Activated CD4-positive, alpha-beta T cell treated with anti-CD3 and anti-CD28 coated beads, Interleukin-2, amount 10 ng/mL, durations not matched to agents 24 days and 14 days (primary cell): ENCODE measurements around the gene ITGB5. TPM values are rescaled to one million over a fixed set of nuclear protein-coding genes. Genes with fewer than 3 reads are reported as not detected.

Source experiments
- DNase-seq: peaks from one replicate; pipeline ENCODE4 v3.0.0; 2022
- H3K27ac Mint-ChIP-seq: one replicate; pipeline ENCODE4 v1.8.0; 2022; ENCODE audit warnings: mild to moderate bottlenecking, mixed read lengths
- H3K27me3 Mint-ChIP-seq: one replicate; pipeline ENCODE4 v1.8.0; 2022; ENCODE audit warnings: mixed read lengths
- H3K36me3 Mint-ChIP-seq: one replicate; pipeline ENCODE4 v1.8.0; 2022; ENCODE audit warnings: low read depth, mild to moderate bottlenecking, mixed read lengths
- H3K4me1 Mint-ChIP-seq: one replicate; pipeline ENCODE4 v1.8.0; 2021; ENCODE audit warnings: mixed read lengths
- H3K4me3 Mint-ChIP-seq: one replicate; pipeline ENCODE4 v1.8.0; 2022; ENCODE audit warnings: mild to moderate bottlenecking, moderate library complexity, mixed read lengths
- H3K9me3 Mint-ChIP-seq: one replicate; pipeline ENCODE4 v1.8.0; 2021; ENCODE audit warnings: mixed read lengths
- intact Hi-C: fragments of 100-400 bp; cut with micrococcal nuclease; formaldehyde crosslinking; loops from one replicate; pipeline ENCODE4 v1.15.1; 2023
- total RNA-seq: library from RNA; stranded (reverse); gene quantifications from 2 replicates; pipeline ENCODE4 v1.2.3, GENCODE V29; 2022

ITGB5 gene
- total RNA-seq, 1 donor from 2014 or later, result 2.1 TPM

DNA sequence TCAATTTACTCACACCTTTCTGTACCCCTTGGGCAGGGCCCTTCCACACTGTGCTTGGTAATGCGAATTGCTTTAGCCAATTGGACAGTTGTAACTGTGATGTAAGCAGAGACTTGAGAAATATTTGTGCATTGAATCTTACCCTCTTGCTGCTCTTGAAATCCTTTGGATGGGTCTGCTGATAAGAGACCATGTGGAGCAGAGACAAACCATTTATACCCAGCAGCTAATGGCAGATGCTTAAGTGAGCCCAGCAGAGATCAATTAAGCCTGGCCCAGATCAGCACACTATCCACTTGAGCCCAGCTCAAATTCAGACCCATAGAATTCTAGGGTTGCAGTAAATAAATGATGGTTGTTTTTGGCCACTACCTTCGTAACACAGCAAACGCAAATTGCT lies 28.1 kb upstream of the ITGB5 start:
- no peaks in the 10 kb centered on the region for H3K36me3 Mint-ChIP-seq

DNA sequence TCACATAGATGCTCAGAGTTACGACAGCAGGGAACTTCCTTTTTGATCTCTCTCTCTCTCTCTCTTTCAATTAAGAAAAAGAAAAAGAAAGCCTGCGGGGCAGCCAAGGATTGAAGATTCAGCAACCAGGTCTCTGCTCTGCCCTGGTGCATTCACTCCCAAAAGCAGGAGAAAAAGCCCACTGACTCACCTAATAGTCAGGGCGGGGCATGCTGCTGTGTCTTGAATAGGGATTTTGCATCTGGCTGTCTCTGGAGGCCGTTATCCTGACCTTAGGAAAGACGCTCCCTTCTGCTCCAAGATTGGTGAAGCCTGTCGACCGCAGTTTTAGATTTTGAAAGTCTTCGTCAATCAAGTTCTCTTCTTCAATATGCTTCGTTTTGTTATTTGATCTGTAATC lies 20.8 kb upstream of the ITGB5 start:
- no peak overlapping the region for H3K4me3 Mint-ChIP-seq
- intact Hi-C loops, result no loop called here
- H3K27ac Mint-ChIP-seq, result no peak overlapping the region
- H3K36me3 Mint-ChIP-seq, result no peaks in the 10 kb centered on the region
- no peaks in the 10 kb centered on the region for H3K9me3 Mint-ChIP-seq
- H3K27me3 Mint-ChIP-seq, result peaks cover 24% of the 10 kb centered on the region
- no peaks in the 10 kb centered on the region for H3K4me1 Mint-ChIP-seq
- DNase-seq, result no peak

More for the DNA sequence above, 28.1 kb upstream of the ITGB5 start:
- H3K27ac Mint-ChIP-seq, result no peak overlapping the region
- DNase-seq, result no peak
- no peak overlapping the region for H3K4me3 Mint-ChIP-seq
- H3K9me3 Mint-ChIP-seq, result no peaks in the 10 kb centered on the region
- intact Hi-C loops, result no loop called here
- H3K4me1 Mint-ChIP-seq, result no peaks in the 10 kb centered on the region
- peaks cover 36% of the 10 kb centered on the region for H3K27me3 Mint-ChIP-seq

DNA sequence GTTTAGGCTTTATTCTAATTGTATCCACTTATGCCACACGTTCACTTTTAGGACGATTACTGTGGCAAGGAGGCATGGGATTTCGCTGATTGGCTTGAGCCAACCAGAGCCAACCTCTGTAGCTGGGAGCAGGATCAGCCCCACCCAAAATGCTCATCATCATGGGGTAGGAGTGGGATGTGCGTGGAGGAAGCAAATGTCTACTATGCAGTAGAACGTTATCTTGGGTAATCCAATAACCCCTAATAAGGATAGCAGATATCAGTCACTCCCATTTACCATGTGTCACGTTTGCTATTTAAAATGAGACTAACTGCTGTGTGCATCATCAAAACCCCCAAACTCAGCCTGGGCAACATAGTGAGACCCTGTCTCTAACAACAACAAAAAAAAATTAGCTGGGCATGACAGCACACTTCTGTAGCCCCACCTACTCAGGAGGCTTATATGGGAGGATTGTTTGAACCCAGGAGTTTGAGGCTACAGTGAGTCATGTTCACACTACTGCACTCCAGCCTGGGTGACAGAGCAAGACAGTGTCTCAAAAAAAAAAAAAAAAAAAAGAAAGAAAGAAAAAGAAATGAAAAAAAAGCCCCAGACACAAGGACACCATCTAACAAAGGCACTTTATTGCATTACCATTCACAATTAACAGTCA lies 17.8 kb upstream of the ITGB5 start:
- DNase-seq, result no peak
- Mint-ChIP-seq H3K36me3 (no peaks in the 10 kb centered on the region), H3K9me3 (no peaks in the 10 kb centered on the region), H3K27me3 (peaks cover 18% of the 10 kb centered on the region), H3K4me1 (no peaks in the 10 kb centered on the region), H3K27ac (no peak overlapping the region), H3K4me3 (no peak overlapping the region)
- intact Hi-C loops, result no loop called here

DNA sequence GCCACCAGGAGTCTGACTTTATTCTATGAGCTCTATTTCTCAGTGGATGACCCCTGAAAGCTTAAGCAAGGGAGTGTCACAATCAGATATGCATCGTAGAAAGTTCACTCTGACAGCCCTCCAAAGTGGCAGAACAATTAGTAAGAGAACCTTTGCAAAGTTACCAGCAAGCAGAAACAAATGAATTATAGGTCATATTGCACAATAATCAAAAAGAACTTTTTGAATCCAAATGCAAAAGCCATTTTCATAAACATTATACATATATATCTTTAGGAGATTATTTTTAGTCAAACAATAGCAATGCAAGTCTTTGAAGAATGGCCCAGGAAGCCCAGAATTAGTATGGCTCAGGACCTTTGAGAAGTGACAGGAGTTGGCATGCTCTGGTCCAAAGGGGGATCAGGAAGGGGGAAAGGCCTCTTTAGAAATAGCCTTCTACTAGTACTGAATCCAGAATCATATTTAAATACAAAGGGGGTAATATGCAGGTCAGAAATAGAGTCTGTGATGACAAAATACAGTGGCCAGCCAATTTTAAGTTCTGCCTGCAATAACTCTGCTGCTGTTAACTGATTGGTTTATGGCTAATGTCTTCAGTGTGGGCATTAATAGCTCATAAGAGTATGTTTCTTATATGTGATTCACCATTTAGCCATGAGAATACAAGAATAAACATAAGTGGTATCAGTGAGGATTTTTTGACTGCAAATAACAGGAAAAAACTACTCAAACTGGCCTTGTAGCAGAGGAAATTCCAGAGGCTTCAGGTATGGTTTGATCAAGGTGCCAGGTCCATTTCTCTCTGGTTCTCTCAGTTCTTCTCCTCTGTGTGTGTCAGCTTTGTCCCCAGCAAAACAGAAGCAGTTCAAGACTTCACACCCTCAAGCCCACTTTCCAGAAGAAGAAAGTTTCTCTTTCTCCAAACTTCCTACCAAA lies 17.0 kb upstream of the ITGB5 start:
- Mint-ChIP-seq H3K4me3 (no peak overlapping the region), H3K27ac (no peak overlapping the region), H3K36me3 (no peaks in the 10 kb centered on the region), H3K4me1 (no peaks in the 10 kb centered on the region), H3K27me3 (peaks cover 18% of the 10 kb centered on the region), H3K9me3 (no peaks in the 10 kb centered on the region)
- intact Hi-C loops, result no loop called here
- no peak for DNase-seq

DNA sequence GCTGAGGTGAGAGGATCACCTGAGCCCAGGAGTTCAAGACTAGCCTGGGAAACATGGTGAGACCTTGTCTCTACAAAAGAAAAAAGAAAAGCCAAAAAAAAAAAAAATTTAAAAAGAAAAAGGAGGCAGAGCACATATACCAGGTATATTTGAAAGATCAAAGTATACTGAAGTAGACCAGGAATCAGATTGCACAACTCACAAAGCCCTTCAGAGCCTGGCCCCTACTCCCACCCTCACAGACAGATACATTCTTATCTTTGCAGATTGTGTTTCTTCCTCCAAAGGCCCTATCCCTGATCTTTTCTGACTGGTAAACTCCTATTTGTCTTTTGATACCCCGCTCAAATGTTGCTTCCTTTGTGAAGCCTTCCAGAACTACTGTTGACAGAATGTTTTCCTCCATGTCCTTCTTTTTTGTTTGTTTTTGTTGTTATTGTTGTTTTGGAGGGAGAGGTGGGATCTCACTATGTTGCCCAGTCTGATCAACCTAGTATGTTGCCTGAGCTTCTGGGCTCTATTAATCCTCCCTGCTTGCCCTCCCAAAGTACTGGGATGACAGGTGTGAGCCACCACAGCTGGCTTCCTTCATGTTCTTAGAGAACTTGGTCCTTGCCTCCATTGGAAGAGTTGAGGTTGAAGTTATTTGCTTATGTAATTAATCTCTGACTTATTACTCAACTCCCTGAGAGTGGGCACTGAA lies 9.8 kb upstream of the ITGB5 start:
- no peaks in the 10 kb centered on the region for H3K36me3 Mint-ChIP-seq
- no peak for DNase-seq
- no peak overlapping the region for H3K27ac Mint-ChIP-seq
- H3K27me3 Mint-ChIP-seq, result peaks cover 2% of the 10 kb centered on the region
- intact Hi-C loops, result no loop called here
- H3K9me3 Mint-ChIP-seq, result no peaks in the 10 kb centered on the region
- H3K4me1 Mint-ChIP-seq, result no peaks in the 10 kb centered on the region
- H3K4me3 Mint-ChIP-seq, result no peak overlapping the region

DNA sequence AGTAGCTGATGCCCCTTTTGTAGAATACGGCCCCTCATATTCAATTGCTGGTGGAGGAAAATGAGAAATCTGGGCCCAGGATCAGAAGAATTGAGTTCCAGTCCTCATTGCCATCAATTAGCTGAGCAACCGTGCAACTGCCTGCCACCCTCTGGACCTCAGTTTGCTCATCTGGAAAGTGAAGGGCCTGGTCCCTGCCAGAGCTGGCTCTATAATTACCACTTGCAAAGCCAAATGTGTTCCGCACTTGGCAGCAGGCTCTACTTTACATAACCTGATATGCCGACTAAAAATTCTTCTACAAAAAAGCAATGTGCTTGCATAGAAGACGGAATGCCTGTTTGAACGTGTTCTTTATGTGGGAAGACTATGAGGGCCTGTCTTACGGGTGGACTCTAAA lies 8.6 kb upstream of the ITGB5 start:
- Mint-ChIP-seq H3K27me3 (peaks cover 5% of the 10 kb centered on the region), H3K4me3 (no peak overlapping the region), H3K27ac (no peak overlapping the region), H3K9me3 (no peaks in the 10 kb centered on the region), H3K4me1 (no peaks in the 10 kb centered on the region), H3K36me3 (no peaks in the 10 kb centered on the region)
- no peak for DNase-seq
- intact Hi-C loops, result no loop called here

DNA sequence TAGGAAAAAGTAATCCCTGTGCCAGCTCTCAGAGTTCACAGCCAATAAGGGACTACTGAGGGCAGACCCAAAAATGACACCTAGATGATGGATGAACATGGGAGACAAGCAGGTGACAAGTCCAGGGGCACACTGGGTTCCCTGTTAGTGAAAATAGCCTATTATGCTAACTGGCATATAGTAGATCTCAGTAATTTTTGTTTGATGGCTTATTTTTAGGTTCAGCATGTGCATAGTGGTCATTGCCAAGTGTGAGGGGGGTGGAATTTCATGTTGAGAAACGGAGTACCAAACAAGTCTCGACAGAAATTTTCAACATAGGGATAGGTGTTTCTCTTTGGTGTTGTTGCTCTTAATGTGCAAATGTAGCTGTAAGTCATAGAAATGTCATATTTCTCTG lies 6.4 kb upstream of the ITGB5 start:
- H3K4me1 Mint-ChIP-seq, result no peaks in the 10 kb centered on the region
- H3K27me3 Mint-ChIP-seq, result peaks cover 20% of the 10 kb centered on the region
- H3K4me3 Mint-ChIP-seq, result no peak overlapping the region
- no peak overlapping the region for H3K27ac Mint-ChIP-seq
- DNase-seq, result no peak
- H3K36me3 Mint-ChIP-seq, result no peaks in the 10 kb centered on the region
- H3K9me3 Mint-ChIP-seq, result no peaks in the 10 kb centered on the region
- intact Hi-C loops, result no loop called here

DNA sequence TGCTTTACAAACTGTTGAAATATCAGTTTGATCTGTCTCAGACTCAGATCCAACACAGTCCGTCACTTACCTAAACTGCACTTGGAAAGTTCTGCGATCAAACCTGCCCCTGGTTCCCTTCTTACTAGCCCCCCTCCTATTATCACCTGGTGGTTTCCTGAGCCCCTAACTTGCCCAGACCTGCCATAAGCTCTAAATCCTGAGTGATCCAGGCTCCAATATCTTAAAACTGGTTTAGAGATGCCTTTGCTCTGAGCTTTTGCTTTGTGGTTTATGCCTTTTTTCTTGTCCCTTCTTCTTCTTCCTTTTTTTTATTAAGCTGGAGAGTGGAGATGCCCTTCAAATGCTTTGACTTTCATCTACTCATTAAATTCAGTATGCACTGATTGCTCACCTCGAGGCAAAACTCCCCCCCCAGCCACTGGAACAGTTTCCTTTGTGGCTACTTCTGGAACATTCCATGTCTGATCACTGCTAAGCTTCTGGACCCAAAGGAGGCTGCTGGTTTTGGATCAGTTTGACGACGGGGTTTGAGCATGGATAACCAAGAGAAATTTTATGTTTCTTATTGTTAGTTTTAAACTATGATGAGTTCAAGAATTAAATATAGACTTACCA lies 3.5 kb upstream of the ITGB5 start:
- H3K27ac Mint-ChIP-seq, result no peak overlapping the region
- intact Hi-C loops, result no loop called here
- no peaks in the 10 kb centered on the region for H3K36me3 Mint-ChIP-seq
- no peak for DNase-seq
- no peak overlapping the region for H3K4me3 Mint-ChIP-seq
- peaks cover 4% of the 10 kb centered on the region for H3K4me1 Mint-ChIP-seq
- H3K9me3 Mint-ChIP-seq, result no peaks in the 10 kb centered on the region
- H3K27me3 Mint-ChIP-seq, result peaks cover 35% of the 10 kb centered on the region

DNA sequence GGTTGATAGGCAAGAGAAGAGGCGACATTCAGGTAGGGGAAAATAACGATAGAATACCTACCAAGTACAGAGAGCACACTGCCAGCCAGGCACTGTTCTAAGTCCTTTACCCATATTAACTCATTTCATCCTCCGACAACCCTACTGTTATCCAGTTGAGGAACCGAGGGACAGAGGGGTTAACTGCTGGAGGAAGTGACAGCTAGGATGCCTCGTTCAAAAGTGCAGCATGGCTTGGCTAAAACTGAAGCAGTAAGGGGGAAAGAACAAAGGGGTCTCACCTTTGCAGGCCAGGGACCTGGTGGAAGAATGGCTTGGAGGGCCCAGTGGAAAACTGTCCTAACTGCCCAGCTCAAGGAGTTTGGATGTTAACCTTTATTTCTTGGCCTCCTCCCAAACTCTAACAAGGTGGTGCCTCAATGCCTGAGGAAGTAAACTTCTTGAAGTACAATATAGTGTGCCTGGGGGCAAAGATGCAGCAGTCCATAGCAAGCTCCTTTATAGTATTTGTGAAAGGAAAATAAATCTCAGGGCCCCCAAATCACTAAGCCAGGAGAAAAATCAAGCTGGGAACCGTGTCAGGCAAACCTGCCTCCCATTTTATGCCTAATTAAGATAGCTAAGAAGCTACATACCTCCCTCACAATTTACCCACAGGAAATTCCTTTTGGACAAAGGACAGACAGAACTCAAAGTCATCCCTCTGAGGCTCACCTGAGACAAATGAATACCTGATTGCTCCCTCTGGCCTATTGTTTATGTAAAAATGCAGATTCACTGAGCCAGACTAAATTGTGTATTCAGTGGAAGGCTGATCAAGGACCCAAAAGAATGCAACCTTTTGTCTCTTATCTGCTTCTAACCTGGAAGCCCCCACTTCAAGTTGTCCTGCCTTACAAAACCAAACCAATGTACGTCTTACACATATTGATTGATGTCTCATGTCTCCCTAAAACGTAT lies 1.6 kb upstream of the ITGB5 start:
- Mint-ChIP-seq H3K27ac (no peak overlapping the region), H3K4me3 (peak overlapping the region; percentile 73), H3K27me3 (peaks cover 52% of the 10 kb centered on the region), H3K9me3 (no peaks in the 10 kb centered on the region), H3K4me1 (peaks cover 5% of the 10 kb centered on the region), H3K36me3 (no peaks in the 10 kb centered on the region)
- intact Hi-C loops, result loop anchor here (5.0 kb wide), 1 partner anchor 101 kb away; no protein-coding TSS in a partner anchor
- DNase-seq, result no peak

DNA sequence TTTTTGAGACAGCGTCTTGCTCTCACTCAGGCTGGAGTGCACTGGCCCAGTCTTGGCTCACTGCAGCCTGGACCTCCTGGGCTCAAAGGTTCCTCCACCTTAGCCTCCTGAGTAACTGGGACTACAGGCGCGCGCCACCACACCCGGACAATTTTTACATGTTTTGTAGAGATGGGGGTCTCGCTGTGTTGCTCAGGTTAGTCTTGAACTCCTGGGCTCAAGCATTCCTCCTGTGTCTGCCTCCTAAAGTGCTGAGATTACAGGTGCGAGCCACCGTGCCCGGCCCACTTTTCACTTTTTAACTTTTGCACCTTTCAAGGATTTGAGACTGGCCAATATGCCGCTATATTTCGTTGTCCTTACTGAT lies 750 bp upstream of the ITGB5 start:
- no peaks in the 10 kb centered on the region for H3K9me3 Mint-ChIP-seq
- no peak overlapping the region for H3K27ac Mint-ChIP-seq
- intact Hi-C loops, result loop anchor here (5.0 kb wide), 1 partner anchor 101 kb away; no protein-coding TSS in a partner anchor
- no peaks in the 10 kb centered on the region for H3K36me3 Mint-ChIP-seq
- DNase-seq, result no peak
- peaks cover 56% of the 10 kb centered on the region for H3K27me3 Mint-ChIP-seq
- peak overlapping the region; percentile 73 for H3K4me3 Mint-ChIP-seq
- peaks cover 5% of the 10 kb centered on the region for H3K4me1 Mint-ChIP-seq

DNA sequence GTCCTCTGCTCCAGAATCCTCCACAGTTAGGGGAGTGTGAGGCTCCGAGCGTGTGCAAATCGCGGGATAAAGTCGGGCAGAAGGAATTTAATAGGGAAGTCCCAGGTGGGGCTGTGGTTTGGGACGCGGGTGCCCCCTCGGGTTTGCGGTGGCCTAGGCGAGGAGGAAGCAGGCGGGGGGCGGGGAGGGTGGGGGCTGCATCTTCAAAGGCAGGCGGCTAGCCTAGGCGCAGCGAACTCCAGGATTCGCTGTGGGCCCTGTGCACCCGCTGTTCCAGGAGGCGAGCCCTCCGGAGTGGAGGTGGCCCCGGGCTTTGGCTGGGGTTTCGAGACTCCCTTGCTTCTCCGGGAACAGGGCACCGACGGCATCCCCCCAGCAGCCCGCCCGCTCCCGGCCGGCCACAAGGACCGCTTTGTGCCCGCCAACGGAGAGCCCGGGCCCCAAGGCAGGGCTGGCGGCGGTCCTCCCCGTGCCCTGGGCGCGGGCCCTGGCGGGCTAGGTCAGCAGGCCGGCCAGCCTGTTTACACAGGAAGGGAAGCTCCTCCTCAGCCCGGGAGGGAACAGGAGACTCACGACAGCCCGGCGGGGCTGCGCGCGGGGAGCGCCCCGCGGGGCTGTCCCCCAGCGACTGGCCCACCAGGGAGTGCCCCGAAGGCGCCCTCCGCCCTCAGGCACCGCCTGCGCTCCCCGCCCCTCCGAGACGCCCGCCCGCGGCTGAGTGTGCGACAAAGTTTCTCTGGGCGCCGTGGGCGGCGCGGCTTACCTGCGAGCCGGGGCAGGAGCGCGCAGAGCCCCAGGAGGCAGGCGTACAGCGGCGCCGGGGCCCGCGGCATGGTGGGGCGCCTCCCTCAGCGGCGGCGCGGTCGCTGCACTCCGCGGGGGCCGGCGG lies 753 bp downstream of the ITGB5 start:
- H3K9me3 Mint-ChIP-seq, result no peaks in the 10 kb centered on the region

More for the DNA sequence above, 753 bp downstream of the ITGB5 start:
- intact Hi-C loops, result loop anchor here (5.0 kb wide), 1 partner anchor 99 kb away; no protein-coding TSS in a partner anchor
- Mint-ChIP-seq H3K4me1 (peaks cover 5% of the 10 kb centered on the region), H3K36me3 (no peaks in the 10 kb centered on the region), H3K27me3 (peaks cover 64% of the 10 kb centered on the region), H3K4me3 (peak overlapping the region; percentile 74), H3K27ac (no peak overlapping the region)
- peak; percentile 71 for DNase-seq
